Large intestine (tissue), 3 donors: ENCODE measurements around the gene NUP210L. TPM values are rescaled to one million over a fixed set of nuclear protein-coding genes. Genes with fewer than 3 reads are reported as not detected.
"Not testable (repeated sequence)": the region's sequence is repeated elsewhere in the genome, so short reads cannot be mapped to it uniquely, and the experiment has no call there.

ENCODE experiments used
- DNase-seq, 2 donors: peaks; one replicate each; pipeline versions ENCODE4 v3.0.0 to v3.0.0-alpha.2; 2013
- H3K27ac ChIP-seq: one replicate; pipeline ENCODE4 v1.5.1; 2013; ENCODE audit warnings: low read length
- H3K27me3 ChIP-seq: 2 replicates; pipeline ENCODE4 v1.6.1; 2013; ENCODE audit warnings: low read length; ENCODE audit not compliant: control insufficient read depth, insufficient read depth
- H3K36me3 ChIP-seq: 2 replicates; pipeline ENCODE4 v1.6.1; 2013; ENCODE audit warnings: low read length; ENCODE audit not compliant: control insufficient read depth, insufficient read depth
- H3K4me1 ChIP-seq: one replicate; pipeline ENCODE4 v1.6.1; 2013; ENCODE audit warnings: low read length; ENCODE audit not compliant: control insufficient read depth, insufficient read depth
- H3K4me3 ChIP-seq: one replicate; pipeline ENCODE4 v1.5.1; 2013; ENCODE audit warnings: low read length
- H3K9me3 ChIP-seq: one replicate; pipeline ENCODE4 v1.6.1; 2013; ENCODE audit warnings: mild to moderate bottlenecking, low read depth, low read length, moderate library complexity; ENCODE audit not compliant: control insufficient read depth
- WGBS: methylation state at CpG from one replicate; pipeline ENCODE4 v1.1.5; 2013; ENCODE audit warnings: low lambda C conversion rate; ENCODE audit not compliant: insufficient coverage; 5-methylcytosine and 5-hydroxymethylcytosine counted together
- polyA plus RNA-seq: library from polyadenylated mRNA; unstranded; fragments of 120-200 nt; gene quantifications from one replicate; pipeline ENCODE4 v1.2.1, GENCODE V29; 2013

The NUP210L gene
- polyA plus RNA-seq, 1 donor, result 0.03 TPM

GRCh38 chr1:154076413-154076812 lies 78.5 kb downstream of the NUP210L start:
- Histone ChIP-seq H3K4me1 (no peaks in the 10 kb centered on the region), H3K9me3 (peaks cover 11% of the 10 kb centered on the region), H3K27me3 (no peaks in the 10 kb centered on the region), H3K4me3 (no peak overlapping the region), H3K36me3 (no peaks in the 10 kb centered on the region), H3K27ac (no peak overlapping the region)
- DNase-seq, result no peak
- 93% methylated on average over 2 of the region's 2 CpGs for WGBS

DNA sequence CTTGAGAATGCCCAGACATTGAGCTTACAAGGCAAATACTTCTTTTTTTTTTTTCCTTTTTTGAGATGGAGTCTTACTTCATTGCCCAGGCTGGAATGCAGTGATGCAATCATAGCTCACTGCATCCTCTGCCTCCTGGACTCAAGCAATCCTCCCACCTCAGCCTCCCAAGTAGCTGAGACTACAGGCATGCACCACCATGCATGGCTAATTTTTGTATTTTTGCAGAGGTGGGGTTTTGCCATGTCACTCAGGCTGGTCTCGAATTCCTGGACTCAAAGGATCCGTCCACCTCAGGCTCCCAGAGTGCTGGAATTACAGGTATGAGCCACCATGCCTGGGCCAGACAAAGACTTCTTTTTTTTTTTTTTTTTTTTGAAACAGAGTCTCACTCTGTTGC lies 79.1 kb downstream of the NUP210L start:
- Histone ChIP-seq H3K9me3 (peaks cover 11% of the 10 kb centered on the region), H3K27ac (no peak overlapping the region), H3K4me3 (no peak overlapping the region), H3K36me3 (no peaks in the 10 kb centered on the region), H3K27me3 (no peaks in the 10 kb centered on the region), H3K4me1 (no peaks in the 10 kb centered on the region)
- whole genome bisulfite sequencing, result no CpG with 5 or more reads among the region's 2 CpGs
- no peak for DNase-seq

GRCh38 chr1:154062309-154062708 lies 92.6 kb downstream of the NUP210L start:
- whole genome bisulfite sequencing, result no CpG with 5 or more reads among the region's 1 CpG
- Histone ChIP-seq H3K4me1 (no peaks in the 10 kb centered on the region), H3K27ac (no peak overlapping the region), H3K9me3 (no peaks in the 10 kb centered on the region), H3K27me3 (no peaks in the 10 kb centered on the region), H3K36me3 (no peaks in the 10 kb centered on the region), H3K4me3 (no peak overlapping the region)
- DNase-seq, result no peak

DNA sequence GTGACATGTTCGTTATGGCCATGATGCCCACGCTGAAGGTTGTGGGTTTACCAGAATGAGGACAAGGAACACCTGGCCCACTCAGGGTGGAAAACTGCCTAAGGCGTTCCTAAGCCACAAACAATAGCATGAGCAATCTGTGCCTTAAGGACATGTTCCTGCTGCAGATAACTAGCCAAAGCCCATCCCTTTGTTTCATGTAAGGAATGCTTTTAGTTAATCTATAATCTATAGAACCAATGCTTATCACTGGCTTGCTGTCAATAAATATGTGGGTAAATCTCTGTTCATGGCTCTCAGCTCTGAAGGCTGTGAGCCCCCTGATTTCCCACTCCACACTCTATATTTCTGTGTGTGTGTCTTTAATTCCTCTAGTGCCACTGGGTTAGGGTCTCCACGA lies 107.4 kb downstream of the NUP210L start:
- not testable (repeated sequence) for H3K27ac ChIP-seq, H3K4me3 ChIP-seq, DNase-seq, H3K4me1 ChIP-seq, H3K27me3 ChIP-seq, H3K9me3 ChIP-seq, H3K36me3 ChIP-seq
- WGBS, result no CpG with 5 or more reads among the region's 4 CpGs

- not testable (repeated sequence) for H3K27me3 ChIP-seq, H3K36me3 ChIP-seq, H3K4me1 ChIP-seq, H3K27ac ChIP-seq, DNase-seq, H3K9me3 ChIP-seq, H3K4me3 ChIP-seq
- 100% methylated on average over 1 of the region's 1 CpG for WGBS
Measured at GRCh38 chr1:154033697-154034096, 121.2 kb downstream of the NUP210L start.

- no peak overlapping the region for H3K4me3 ChIP-seq
- H3K4me1 ChIP-seq, result no peaks in the 10 kb centered on the region
- WGBS, result no CpG with 5 or more reads among the region's 1 CpG
- no peaks in the 10 kb centered on the region for H3K36me3 ChIP-seq
- H3K9me3 ChIP-seq, result no peaks in the 10 kb centered on the region
- no peak for DNase-seq
- H3K27me3 ChIP-seq, result no peaks in the 10 kb centered on the region
- H3K27ac ChIP-seq, result no peak overlapping the region
Measured at GRCh38 chr1:154019940-154020339, 134.9 kb downstream of the NUP210L start.

DNA sequence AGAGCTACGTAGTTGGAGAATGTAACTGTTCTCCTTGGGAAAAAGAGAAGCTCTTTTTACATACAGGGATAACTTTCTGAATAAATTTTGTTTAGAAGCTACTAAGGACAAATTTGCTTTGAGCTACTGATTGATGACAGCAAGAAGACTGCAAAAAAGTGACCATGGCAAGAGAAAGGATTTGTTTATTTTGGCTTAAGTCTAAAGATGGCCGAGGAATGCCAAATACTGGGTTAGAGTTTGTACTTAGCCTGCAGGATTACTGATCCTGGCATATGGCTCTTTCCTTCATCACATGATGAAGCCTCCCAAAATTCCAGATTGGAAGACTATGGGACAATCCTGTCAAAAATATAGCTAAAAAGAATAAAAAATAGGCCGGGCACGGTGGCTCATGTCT lies 135.6 kb downstream of the NUP210L start:
- Histone ChIP-seq H3K27me3 (no peaks in the 10 kb centered on the region), H3K9me3 (no peaks in the 10 kb centered on the region), H3K4me1 (no peaks in the 10 kb centered on the region), H3K4me3 (no peak overlapping the region), H3K36me3 (no peaks in the 10 kb centered on the region), H3K27ac (no peak overlapping the region)
- DNase-seq, result no peak
- no CpG with 5 or more reads among the region's 4 CpGs for WGBS

GRCh38 chr1:154014154-154014907 lies 140.5 kb downstream of the NUP210L start:
- H3K27me3 ChIP-seq, result no peaks in the 10 kb centered on the region
- WGBS, result 50% methylated on average over 1 of the region's 3 CpGs
- no peaks in the 10 kb centered on the region for H3K4me1 ChIP-seq
- no peak overlapping the region for H3K4me3 ChIP-seq
- no peaks in the 10 kb centered on the region for H3K9me3 ChIP-seq
- no peak overlapping the region for H3K27ac ChIP-seq
- H3K36me3 ChIP-seq, result no peaks in the 10 kb centered on the region
- no peak for DNase-seq

GRCh38 chr1:154012543-154012942 lies 142.3 kb downstream of the NUP210L start:
- not testable (repeated sequence) for H3K9me3 ChIP-seq, H3K36me3 ChIP-seq, H3K4me1 ChIP-seq, H3K27ac ChIP-seq, H3K4me3 ChIP-seq, DNase-seq, H3K27me3 ChIP-seq
- WGBS, result no CpG with 5 or more reads among the region's 14 CpGs

DNA sequence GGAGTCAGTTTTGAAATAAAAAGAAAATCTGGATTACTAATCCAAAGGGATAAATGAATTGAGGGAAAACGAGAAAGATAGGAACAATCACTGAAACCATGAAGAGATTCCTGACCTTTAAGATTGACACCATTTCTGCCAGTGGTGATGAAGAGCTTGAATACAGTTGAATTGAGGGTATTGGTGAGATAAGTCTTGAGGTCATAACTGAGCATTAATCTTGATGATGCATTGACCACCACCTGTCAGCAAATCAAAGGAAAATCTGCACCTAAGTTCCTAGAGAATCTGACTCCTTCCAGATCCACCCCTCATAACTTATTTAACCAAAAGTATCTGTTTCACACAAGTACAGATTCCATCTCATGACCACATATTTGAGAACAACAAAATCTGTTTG lies 142.7 kb downstream of the NUP210L start:
- Histone ChIP-seq H3K36me3 (no peaks in the 10 kb centered on the region), H3K4me3 (no peak overlapping the region), H3K4me1 (no peaks in the 10 kb centered on the region), H3K9me3 (no peaks in the 10 kb centered on the region), H3K27ac (no peak overlapping the region), H3K27me3 (no peaks in the 10 kb centered on the region)
- WGBS, result no CpG with 5 or more reads among the region's 1 CpG
- DNase-seq, result no peak

DNA sequence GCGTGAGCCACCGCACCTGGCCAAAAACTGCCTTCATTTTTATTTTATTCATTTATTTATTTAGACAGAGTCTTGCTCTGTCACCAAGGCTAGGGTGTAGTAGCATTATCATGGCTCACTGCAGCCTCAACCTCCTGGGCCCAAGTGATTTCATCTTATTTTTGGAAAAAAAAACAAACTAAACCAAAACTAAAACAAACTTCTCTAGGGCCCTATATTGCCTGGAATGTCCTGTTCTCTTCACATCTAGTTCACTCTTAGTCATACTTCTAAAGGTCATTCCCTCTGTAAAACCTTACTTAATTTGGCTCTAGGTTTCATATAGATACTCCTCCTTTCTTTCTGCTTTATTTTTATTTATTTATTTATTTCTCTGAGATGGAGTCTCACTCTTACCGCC lies 148.7 kb downstream of the NUP210L start:
- H3K4me1 ChIP-seq, result peaks cover 4% of the 10 kb centered on the region
- H3K4me3 ChIP-seq, result no peak overlapping the region
- no peak for DNase-seq
- no peaks in the 10 kb centered on the region for H3K27me3 ChIP-seq
- no peaks in the 10 kb centered on the region for H3K9me3 ChIP-seq
- H3K27ac ChIP-seq, result no peak overlapping the region
- no CpG with 5 or more reads among the region's 3 CpGs for WGBS
- H3K36me3 ChIP-seq, result no peaks in the 10 kb centered on the region
